Measurements from ENCODE around the gene CTDP1.

CTDP1 gene, protein sequence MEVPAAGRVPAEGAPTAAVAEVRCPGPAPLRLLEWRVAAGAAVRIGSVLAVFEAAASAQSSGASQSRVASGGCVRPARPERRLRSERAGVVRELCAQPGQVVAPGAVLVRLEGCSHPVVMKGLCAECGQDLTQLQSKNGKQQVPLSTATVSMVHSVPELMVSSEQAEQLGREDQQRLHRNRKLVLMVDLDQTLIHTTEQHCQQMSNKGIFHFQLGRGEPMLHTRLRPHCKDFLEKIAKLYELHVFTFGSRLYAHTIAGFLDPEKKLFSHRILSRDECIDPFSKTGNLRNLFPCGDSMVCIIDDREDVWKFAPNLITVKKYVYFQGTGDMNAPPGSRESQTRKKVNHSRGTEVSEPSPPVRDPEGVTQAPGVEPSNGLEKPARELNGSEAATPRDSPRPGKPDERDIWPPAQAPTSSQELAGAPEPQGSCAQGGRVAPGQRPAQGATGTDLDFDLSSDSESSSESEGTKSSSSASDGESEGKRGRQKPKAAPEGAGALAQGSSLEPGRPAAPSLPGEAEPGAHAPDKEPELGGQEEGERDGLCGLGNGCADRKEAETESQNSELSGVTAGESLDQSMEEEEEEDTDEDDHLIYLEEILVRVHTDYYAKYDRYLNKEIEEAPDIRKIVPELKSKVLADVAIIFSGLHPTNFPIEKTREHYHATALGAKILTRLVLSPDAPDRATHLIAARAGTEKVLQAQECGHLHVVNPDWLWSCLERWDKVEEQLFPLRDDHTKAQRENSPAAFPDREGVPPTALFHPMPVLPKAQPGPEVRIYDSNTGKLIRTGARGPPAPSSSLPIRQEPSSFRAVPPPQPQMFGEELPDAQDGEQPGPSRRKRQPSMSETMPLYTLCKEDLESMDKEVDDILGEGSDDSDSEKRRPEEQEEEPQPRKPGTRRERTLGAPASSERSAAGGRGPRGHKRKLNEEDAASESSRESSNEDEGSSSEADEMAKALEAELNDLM

GRCh38 chr18:79679552-79680099 is at the start of gene CTDP1:
CTDP1 (plus strand) TSS chr18:79679803; CDS start chr18:79679948, 145 bp downstream.
- DNase-seq (ENCODE audit: insufficient read length, low spot score) (peak; percentile 92), FAIRE-seq (no peak)

DNA sequence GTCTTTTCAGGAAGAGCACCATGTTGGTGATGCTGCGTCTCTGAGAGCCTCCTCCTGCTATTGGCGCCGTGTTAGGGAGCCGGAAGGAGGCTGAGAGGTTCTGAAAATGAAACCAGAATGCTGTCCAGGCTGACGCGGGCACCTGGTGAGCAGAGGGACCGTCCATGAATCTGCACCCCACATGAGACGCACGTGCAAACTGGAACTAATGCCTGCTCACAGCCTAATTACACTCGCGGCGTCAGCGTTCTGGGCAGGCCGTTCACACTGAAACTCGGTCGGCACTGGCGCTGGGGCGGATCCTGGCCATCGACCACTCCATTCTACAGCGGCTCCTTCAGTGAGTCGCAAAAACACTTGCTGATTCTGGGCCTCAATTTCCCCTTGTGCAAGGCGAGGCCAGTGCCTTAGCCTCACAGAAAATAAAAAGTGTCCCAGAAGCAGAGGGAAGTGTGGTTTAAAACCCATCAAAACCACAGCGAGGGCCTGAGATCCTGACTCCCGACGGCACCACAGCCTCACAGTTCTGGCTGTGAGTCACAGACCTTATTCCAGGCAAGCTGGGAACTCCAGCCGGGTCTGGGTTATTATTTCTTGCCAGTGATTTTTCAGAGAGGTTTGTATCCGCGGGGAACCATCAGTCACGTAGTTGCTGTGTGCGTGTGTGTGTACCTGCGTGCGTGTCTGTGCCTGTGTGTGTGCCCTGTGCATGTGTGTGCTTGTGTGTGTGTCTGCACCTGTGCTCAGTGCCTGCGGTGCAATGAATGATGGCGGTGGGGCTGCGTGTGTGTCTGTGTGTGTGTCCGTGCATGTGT is 49.1 kb upstream of the CTDP1 start:
- FAIRE-seq (no peak), DNase-seq (ENCODE audit: insufficient read length, low spot score) (no peak)

DNA sequence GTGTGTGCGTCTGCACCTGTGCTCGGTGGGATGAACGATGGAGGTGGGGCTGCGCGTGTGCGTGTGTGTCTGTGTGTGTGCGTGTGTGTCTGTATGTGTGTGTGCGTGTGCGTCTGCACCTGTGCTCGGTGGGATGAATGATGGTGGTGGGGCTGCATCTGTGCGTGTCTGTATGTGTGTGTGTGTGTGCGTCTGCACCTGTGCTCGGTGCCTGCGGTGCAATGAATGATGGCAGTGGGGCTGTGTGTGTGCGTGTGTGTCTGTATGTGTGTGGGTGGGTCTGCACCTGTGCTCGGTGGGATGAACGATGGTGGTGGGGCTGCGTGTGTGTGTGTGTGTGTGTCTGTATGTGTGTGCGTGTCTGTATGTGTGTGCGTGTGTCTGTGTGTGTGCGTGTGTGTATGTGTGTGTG is 48.5 kb upstream of the CTDP1 start:
- no peak for FAIRE-seq

DNA sequence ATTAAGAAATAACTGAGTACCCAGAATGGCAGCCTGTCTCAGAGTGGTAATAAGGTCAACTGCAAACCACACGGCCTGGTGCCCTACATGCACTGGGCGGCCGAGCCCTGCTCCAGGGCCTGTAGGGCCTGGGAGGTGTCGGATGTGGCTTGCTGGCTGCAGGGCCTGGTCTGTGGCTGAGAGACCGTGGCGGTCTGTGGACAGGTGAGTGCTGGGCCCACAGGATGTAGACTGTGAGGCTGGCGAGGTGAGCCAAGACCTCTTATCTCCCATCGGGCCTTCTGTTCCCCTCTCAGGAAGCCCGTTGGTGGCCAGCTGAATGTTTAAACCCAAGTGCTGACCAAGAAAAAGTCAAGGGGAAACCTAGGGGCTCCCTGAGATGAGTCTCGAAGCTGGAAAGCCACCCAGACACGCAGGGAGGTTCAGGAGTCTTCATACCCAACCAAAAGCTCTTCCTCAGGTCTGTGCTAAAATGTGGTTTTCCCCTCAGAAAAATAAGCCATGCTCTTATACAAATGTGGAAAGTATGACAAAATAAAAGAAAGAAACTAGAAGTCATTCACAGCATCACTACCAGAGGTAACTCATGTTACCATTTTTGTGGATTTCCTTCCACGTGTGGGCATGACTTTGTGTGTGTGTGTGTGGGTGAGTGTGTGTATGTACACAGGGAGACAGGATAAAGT is 47.7 kb upstream of the CTDP1 start:
- no peak for FAIRE-seq

More for the DNA sequence above, 48.5 kb upstream of the CTDP1 start:
- DNase-seq (ENCODE audit: insufficient read length, low spot score) = no peak

GRCh38 chr18:79632765-79633164 is 46.8 kb upstream of the CTDP1 start:
- FAIRE-seq = no peak

More for the DNA sequence above, 47.7 kb upstream of the CTDP1 start:
- no peak for DNase-seq (ENCODE audit: insufficient read length, low spot score)

GRCh38 chr18:79634186-79634585 is 45.4 kb upstream of the CTDP1 start:
- no peak for DNase-seq (ENCODE audit: insufficient read length, low spot score)
- no peak for FAIRE-seq

More at GRCh38 chr18:79632765-79633164, 46.8 kb upstream of the CTDP1 start:
- no peak for DNase-seq (ENCODE audit: insufficient read length, low spot score)

DNA sequence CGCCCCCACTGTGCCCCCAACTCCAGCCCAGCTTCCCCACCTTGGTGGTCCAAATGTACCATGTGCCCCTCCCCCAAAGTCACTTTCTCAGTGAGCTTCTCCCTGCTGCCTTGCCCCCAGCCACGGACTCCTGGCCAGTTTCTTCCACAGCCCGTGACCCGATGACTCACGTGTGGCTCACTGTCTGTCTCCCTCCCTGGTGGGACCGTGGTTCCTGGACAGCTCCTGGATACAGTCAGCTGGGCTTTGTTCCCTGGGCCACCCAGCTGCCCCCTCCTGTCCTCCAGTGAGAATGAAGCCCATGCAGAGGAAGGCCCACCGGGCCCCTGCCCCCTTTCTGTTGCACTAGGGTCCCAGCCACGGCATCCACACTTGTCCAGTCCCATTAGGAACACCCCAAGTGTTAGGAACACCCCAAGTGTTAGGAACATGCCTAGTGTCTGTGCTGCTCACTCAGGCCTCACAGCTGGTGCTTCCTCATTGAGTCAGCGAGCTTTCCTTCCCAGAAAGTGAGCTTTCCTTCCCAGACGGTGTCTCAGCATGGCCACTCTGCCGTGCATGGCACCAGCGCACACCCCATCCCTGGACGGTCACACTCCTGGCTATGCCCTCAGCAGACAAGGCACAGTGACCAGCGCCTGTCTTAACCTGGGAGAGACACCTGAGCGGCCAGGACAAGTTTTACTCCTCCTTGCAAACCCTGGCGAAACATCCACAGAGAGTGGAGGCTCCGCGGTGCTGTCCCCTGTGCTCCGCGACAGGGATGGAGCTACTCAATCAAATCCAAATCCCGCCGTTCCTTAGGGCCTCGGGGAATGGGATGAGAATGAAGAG is 44.8 kb upstream of the CTDP1 start:
- no peak for FAIRE-seq

DNA sequence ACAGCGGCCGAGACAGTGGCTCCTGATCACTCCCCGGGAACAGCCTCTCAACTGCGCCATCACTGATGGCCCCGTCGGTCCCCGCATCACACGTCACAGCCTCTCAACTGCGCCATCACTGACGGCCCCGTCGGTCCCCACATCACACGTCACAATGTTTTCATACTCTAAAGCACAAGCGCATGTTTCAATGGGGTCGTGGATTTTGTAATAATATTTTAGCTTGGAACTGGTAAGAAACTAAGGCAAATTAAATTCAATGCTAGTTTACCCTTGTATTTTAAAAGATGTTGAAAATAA is 44.2 kb upstream of the CTDP1 start:
- no peak for DNase-seq (ENCODE audit: insufficient read length, low spot score)

More for the DNA sequence above, 44.8 kb upstream of the CTDP1 start:
- DNase-seq (ENCODE audit: insufficient read length, low spot score) = no peak

GRCh38 chr18:79637181-79637920 is 42.3 kb upstream of the CTDP1 start:
- FAIRE-seq (no peak), DNase-seq (ENCODE audit: insufficient read length, low spot score) (no peak)

More for the DNA sequence above, 44.2 kb upstream of the CTDP1 start:
- FAIRE-seq = no peak

DNA sequence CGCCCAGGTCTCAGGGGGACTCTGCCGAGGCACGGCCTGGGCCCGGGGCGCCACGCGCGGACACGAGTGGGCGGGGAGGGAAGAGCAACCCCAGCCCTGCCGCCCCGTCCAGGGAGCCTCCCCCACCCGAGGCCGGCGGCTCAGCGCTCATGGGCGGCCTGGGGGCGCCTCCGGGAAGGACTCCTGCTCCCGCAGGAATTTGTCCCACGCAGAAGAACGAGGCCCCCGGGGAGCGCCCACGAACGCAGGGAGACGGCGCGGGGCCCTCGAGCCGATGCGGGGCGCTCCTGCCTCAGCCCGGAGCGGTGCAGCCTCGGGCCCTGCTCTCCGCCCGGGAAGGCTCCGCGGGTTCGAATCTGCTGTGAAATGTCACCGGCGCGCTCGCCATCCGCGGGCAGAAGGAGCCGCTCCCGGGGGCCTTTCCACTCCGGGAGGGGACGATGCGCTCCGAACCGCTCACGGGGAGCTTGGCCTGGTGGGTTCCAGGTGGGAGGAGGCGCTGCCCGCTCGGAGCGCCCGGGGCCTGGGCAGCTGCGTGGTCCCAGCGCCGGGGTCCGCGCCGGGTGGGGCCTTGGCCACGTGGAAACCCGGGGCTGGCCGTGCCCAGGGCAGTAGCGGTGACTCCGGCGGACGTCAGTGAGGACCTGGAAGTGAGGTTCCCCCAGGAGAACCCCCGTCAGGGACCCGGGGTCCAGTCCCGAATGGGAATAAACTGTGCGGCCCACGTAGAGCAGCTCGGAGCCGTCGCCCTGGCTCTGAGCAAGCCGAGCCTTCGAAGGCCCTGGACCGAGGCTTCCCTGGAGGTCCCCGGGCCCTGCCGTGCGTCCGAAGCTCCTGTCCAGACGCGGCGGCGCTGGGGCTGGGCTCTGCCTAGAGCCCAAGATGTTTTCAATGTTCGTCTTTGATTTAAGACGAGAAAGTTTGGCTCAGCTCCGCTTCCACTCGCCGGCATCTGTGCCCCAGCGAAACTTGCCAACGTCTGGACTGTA is 41.4 kb upstream of the CTDP1 start:
- DNase-seq (ENCODE audit: insufficient read length, low spot score) (no peak), FAIRE-seq (no peak)

- DNase-seq (ENCODE audit: insufficient read length, low spot score) = no peak
- no peak for FAIRE-seq
These were observed 40.4 kb upstream of the CTDP1 start for GRCh38 chr18:79639072-79639829.

DNA sequence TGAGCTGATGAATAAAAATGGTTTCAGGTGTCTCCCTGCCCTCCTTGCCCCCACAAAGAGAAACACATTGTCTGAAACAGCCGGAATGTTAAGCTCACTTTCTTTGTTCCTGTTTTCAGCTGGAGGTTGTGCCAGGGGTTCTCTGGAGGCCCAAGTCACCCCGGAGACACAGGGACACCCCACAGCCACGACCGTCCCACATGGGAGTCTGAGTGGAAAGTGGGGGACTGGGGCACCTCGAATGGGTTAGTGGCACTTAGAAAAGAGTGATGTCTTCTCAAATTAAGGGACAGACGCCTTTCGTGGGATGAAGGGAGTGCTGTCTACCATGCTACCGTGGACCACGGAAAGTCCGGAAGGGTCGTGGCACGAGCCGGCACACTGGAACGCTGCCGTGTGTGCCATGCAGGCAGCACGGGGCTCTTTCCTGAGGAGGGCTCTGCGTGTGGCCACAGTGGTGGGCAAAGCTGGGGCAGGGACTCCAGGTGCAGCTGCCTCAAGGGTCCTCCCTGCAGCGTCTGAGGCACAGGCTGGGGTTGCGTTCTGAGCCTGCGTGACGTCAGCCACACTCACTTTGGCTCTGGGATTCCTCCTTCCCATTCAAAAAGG is 39.4 kb upstream of the CTDP1 start:
- DNase-seq (ENCODE audit: insufficient read length, low spot score) = no peak
- FAIRE-seq = no peak

- DNase-seq (ENCODE audit: insufficient read length, low spot score) (no peak), FAIRE-seq (no peak)
These were observed 38.7 kb upstream of the CTDP1 start for GRCh38 chr18:79640875-79641274.

DNA sequence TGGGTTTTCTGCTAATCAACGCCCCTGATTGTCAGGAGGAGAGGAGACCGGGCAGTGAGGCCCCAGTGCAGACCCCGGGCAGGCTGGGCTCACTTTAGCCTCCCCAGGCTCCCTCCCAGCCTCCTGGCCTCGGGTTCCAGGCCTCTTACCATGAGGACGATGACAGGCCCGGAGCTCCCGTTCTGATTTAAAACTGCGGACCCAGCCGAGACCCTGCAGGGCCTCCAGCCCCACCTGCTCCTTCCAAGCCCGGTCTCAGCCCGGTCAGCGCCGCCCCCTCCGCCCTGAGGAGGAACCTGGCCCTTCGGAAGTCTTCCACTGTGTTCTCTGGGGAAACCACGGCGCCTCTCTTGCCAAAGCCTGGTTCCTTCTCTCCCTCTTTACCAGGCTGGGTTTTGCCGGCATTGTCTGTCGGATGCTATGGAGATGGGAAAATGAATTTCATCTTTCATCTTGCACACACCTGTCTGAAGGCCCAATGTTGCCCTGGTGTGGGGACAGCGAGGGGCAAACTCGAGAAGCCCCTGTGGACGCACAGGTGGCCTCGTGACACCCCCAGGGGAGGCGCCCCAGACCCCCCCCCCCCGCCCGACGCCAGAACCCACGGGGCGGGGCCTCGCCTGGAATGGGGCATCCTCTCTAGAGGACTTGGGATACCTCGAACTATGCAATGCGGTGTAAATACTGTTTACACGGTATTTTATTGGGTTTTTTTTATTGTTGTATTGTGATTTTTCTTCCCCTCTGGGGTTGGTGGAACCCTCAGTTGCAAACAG is 37.7 kb upstream of the CTDP1 start:
- DNase-seq (ENCODE audit: insufficient read length, low spot score) = no peak
- no peak for FAIRE-seq

DNA sequence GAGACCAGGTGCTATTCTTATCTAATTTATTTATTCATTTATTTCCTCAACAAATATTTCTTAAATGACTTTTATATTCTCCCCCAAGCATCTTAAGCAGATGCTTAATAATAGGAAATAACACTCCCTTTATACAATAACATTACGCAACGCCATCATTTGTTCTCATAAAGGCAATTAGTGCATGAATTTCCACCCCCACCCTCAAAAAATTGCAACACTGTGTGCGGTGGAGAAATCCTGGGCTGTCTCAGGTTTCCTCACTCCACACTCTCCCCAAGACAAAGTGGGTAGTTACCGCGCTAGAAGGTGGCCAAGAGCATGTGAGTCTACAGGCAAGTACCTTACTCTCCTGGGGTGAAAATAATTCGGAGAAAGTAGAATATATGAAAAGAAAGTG is 37.0 kb upstream of the CTDP1 start:
- FAIRE-seq (no peak), DNase-seq (ENCODE audit: insufficient read length, low spot score) (no peak)
